ENCODE measurements around the gene INPP4B. TPM values are rescaled to one million over a fixed set of nuclear protein-coding genes. Genes with fewer than 3 reads are reported as not detected.

Gene INPP4B
- total RNA-seq, 4 donors from 2014 or later: 29.4 to 51.5 (median 35.3) TPM

DNA sequence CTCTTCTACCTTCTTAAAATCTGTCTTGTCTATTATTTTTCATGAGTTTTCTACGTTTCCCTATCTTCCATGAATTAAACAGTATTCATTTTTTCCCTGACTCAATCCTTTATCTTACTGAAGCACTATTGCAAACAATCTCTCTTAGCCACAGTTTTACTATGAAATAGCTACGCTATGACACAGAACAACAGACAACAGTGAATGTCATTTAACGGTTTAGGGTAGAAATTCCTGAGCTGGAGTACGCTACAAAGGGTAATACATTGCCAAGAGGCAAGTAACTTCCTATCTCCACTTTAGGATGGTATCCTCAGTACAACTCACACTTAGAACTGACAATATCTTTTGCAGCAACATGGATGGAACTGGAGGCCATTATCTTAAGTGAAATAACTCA lies 552.6 kb downstream of the INPP4B start:
- TF ChIP-seq POLR2A (IDR thresholded peaks at IDR 0.05) (no peak), CTCF (IDR thresholded peaks at IDR 0.05) (no peak)
- DNase-seq: no peak
- H3K36me3 ChIP-seq: no peaks in the 10 kb centered on the region
- H3K9me3 ChIP-seq: no peaks in the 10 kb centered on the region
- H3K27ac ChIP-seq: no peak overlapping the region
- H3K4me1 ChIP-seq: no peaks in the 10 kb centered on the region
- H3K4me3 ChIP-seq: no peak overlapping the region
- no peaks in the 10 kb centered on the region for H3K27me3 ChIP-seq
- intact Hi-C loops (cut with DNase I; ENCODE audit: low total_unique reads): no loop called here

- TF ChIP-seq POLR2A (IDR thresholded peaks at IDR 0.05) (no peak), CTCF (IDR thresholded peaks at IDR 0.05) (no peak)
- intact Hi-C loops (cut with DNase I; ENCODE audit: low total_unique reads): no loop called here
- Histone ChIP-seq H3K27me3 (no peaks in the 10 kb centered on the region), H3K9me3 (no peaks in the 10 kb centered on the region), H3K4me3 (no peak overlapping the region), H3K4me1 (no peaks in the 10 kb centered on the region), H3K27ac (no peak overlapping the region), H3K36me3 (no peaks in the 10 kb centered on the region)
- DNase-seq: no peak
Measured at GRCh38 chr4:142292231-142292630, 553.9 kb downstream of the INPP4B start.

DNA sequence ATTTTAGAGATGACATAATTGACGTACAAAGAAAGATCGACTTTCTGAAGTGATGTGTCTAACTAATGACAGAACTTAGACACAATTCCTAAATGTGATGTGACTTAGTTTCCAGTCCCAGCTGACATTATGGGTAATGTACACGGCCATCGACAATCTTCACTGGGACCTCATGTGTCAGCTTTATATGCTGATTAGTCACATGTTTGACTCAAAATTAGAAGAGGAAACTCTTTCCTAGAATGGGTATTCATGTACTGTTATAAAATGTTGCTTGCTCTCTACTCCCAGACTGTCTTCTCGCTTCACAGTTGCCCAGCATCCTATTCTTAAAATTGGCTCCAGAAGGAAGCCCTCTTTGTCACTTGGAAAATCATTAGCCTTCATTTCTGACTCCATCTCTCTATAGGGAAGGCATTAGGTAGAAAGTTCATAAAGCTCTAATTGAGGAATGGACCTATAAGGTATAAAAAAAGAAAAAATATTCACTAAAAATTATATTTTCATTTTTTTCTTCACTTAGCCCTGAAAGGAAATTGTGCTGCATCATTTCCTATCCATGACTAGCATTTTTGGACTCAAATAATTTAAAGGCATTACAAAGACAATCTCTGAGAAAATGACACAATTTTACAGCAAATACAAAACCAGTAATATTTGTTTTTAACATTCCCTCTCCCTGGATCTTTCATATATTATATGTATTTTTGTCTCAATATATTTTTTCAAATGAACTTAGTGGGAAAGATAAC lies 554.6 kb downstream of the INPP4B start:
- no peak for TF ChIP-seq POLR2A (IDR thresholded peaks at IDR 0.05)
- TF ChIP-seq CTCF (IDR thresholded peaks at IDR 0.05): no peak
- Histone ChIP-seq H3K9me3 (no peaks in the 10 kb centered on the region), H3K27me3 (no peaks in the 10 kb centered on the region), H3K27ac (no peak overlapping the region), H3K36me3 (no peaks in the 10 kb centered on the region), H3K4me3 (no peak overlapping the region), H3K4me1 (no peaks in the 10 kb centered on the region)
- DNase-seq: no peak
- intact Hi-C loops (cut with DNase I; ENCODE audit: low total_unique reads): no loop called here

- Histone ChIP-seq H3K27me3 (no peaks in the 10 kb centered on the region), H3K27ac (no peak overlapping the region), H3K9me3 (no peaks in the 10 kb centered on the region), H3K36me3 (no peaks in the 10 kb centered on the region), H3K4me1 (no peaks in the 10 kb centered on the region), H3K4me3 (no peak overlapping the region)
- intact Hi-C loops (cut with DNase I; ENCODE audit: low total_unique reads): no loop called here
- DNase-seq: no peak
- no peak for TF ChIP-seq POLR2A (IDR thresholded peaks at IDR 0.05)
- TF ChIP-seq CTCF (IDR thresholded peaks at IDR 0.05): no peak
Measured at GRCh38 chr4:142287371-142287770, 558.7 kb downstream of the INPP4B start.

DNA sequence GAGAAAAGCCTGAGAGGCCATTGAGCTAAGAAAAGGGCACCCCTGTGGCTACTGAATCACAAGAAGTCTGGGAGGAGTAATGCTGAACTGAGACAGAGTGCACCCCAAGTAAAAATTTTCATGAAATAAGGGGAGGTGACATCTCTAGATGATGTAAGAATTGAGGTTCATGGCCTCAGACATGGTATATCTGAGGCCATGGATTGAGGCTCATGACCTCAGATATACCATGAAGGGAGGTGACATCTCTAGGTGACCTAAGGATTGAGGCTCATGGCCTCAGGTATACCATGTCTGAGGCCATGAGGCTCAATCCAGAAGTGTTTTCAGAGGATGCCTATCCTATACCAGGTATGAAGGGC lies 560.9 kb downstream of the INPP4B start:
- H3K27ac ChIP-seq: no peak overlapping the region

More for the DNA sequence above, 560.9 kb downstream of the INPP4B start:
- Histone ChIP-seq H3K27me3 (no peaks in the 10 kb centered on the region), H3K4me3 (no peak overlapping the region), H3K4me1 (no peaks in the 10 kb centered on the region), H3K9me3 (no peaks in the 10 kb centered on the region), H3K36me3 (no peaks in the 10 kb centered on the region)
- intact Hi-C loops (cut with DNase I; ENCODE audit: low total_unique reads): no loop called here
- DNase-seq: no peak
- no peak for TF ChIP-seq CTCF (IDR thresholded peaks at IDR 0.05)
- no peak for TF ChIP-seq POLR2A (IDR thresholded peaks at IDR 0.05)

Data from uterus (tissue), 4 donors.